HG02623 (cell line): Measurements from ENCODE around the gene SSC5D.
"Not testable (repeated sequence)": the region's sequence is repeated elsewhere in the genome, so short reads cannot be mapped to it uniquely, and the experiment has no call there.

Experiments used
- ATAC-seq: cut with Tn5 transposase; IDR thresholded peaks from one replicate; pipeline ENCODE4 v1.9.1; 2021; ENCODE audit warnings: moderate library complexity; ENCODE audit not compliant: unreplicated experiment

SSC5D gene

DNA sequence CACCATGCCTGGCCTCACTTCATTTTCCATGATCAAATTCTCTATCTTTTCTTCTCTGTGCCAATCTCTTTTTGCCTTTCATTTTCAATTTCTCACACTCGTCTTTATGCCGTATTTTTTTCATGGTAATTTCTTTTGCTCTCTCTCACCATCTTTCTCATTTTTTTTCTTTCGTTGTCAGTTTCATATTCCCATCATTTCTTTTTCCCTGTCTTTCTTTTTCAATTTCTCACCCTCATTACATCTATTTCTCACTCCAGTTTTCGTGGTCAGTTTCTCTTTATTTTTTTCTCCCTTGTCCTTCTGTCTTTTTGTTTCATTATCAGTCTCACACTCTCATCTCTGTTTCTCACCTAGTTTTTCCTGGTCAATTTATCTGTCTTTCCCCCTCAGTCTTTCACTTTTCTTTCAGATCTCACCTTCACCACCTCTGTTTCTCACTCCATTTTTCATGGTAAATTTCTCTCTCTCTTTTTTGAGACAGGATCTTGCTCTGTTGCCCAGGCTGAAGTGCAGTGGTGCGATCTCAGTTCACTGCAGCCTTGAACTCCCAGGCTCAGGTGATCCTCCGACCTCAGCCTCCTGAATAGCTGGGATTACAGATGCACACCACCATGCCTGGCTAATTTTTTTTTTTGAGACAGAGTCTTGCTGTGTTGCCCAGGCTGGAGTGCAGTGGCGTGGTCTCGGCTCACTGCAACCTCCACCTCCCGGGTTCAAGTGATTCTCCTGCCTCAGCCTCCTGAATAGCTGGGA lies 14.1 kb downstream of the SSC5D start:
- ATAC-seq, result no peak

DNA sequence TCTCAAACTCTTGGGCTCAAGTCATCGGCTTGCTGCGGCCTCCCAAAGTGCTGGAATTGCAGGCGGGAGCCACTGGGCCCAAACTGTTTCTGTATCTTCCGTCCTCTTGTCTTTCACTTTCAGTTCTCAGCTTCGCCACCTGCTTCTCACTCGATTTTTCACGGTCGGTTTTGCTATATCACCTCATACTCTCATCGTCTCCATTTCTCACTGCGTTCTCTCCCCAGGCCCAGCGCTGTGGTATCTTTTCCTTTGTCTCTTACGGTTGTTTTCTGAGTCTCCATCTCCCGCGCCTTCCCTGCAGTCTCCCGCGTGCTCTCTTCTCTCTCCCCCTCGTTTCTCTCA lies 14.9 kb downstream of the SSC5D start:
- ATAC-seq, result no peak

DNA sequence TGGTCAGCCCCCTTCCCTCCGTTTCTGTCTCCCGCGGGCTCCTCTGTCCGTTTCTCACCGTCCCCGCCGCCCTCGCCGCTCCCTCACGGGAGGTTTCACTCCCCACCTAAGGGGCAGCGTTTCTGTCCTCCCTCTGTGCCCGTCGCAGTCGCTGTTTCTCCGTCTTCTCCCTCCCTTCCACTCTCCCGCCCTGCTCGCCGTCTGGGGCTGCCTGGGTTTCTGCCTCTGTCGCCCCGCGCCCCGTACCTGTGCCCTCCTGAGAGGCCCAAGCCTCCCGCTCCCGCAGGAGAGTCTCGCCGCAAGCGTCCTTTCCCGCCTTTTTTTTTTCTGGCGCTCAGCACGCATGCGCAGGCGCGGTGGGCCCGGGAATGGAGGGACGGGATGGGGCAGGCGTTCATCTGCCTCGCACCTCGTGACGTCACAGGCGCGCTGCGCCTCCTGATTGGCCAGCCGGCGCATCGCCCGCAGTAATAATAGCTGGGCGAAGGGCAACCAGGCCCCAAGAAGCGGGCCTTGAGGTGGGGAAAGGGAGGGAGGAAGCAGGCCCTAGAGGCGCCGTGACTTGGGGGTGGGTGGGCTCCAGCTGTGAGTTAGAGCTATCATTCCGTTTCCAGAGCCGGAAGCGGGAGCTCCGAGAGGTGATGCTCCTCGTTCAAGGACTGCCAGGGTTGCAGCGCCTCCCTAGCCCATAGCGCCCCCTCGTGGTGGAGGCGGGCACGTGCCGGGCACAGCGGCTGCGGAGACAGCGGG lies 15.4 kb downstream of the SSC5D start:
- peak; percentile 88 for ATAC-seq

DNA sequence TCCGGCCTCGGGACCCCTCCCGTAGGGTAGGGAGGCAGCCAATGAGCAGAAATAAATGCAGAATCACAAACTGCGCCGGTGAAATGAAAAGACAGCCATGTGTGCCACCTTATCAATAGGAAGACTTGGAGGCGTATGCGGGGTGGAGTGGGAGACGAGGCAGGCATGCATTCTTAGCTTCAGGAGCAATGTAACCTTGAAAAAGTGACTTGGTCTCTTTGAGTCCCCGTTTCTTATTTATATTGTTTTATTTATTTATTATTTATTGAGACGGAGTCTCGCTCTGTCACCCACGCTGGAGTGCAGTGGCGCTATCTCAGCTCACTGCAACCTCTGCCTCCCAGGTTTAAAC lies 16.0 kb downstream of the SSC5D start:
- no peak for ATAC-seq

DNA sequence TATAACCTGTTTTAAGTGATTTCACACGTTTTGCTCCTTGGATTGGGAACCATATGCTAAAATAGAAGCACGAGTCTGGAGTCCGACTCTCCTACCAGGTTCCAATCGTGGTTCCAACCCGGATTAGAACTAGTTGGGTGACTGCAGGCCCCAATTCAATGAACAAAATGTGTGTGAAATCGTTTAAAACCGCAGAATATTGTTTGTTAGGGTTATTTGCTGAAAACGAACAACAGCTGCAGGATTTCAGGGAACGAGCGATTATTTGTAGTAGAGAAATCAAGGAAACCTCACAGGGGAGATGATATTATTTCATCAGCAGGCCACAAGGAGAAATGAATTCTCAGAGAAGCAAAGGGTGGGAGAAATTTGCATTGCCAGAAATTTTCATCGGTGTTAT lies 16.7 kb downstream of the SSC5D start:
- no peak for ATAC-seq

DNA sequence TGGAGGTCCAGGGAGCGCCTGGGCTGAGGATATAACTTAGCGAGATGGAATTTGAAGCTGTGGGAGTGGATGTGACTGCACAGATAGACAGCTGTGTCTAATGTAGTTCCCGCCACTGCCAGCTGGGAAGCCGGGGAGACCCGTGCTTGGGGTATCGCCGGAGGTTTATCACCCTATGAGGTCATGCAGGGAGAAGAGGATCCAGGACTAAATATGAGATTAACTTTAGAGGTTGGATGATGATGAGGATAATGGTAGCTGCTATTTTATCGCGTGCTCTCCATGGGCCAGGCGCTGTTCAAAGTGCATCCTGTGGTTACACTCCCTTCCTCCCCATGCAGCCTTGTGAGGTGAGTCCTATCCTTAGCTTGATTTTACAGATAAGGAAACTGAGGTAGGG lies 19.9 kb downstream of the SSC5D start:
- ATAC-seq, result no peak

DNA sequence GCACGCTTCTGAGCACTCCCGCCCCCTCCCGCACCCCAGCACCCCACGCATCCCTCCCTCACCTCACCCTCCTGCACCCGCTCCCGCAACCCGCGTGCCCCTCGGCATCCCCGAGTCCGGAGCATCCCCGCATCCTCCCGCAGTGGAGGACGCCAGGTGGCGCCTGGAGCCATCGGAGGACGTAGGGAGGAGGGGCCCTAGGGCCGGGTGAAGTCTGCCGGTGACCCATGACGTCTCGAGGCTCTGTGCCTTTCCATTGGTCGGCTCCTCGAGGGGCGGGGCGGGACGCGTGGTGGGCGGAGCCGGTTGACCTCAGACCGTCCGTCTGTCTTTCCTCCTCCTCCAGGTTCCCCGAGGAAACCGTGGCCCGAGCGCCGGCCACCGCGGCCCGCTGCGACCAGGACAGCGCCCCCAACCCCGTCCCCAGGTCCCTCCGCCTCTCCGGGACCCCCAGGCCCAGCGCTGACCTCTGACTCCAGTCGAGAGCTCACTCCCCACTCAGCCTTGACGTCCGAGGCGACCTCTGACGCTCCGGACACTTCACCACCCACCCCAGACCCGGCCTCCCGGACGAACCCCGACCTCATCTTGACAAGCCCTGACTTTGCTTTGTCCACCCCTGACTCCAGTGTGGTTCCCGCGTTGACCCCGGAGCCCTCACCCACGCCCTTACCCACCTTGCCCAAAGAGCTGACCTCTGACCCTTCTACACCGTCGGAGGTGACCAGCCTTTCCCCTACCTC lies 28.8 kb downstream of the SSC5D start:
- peak; percentile 96 for ATAC-seq

DNA sequence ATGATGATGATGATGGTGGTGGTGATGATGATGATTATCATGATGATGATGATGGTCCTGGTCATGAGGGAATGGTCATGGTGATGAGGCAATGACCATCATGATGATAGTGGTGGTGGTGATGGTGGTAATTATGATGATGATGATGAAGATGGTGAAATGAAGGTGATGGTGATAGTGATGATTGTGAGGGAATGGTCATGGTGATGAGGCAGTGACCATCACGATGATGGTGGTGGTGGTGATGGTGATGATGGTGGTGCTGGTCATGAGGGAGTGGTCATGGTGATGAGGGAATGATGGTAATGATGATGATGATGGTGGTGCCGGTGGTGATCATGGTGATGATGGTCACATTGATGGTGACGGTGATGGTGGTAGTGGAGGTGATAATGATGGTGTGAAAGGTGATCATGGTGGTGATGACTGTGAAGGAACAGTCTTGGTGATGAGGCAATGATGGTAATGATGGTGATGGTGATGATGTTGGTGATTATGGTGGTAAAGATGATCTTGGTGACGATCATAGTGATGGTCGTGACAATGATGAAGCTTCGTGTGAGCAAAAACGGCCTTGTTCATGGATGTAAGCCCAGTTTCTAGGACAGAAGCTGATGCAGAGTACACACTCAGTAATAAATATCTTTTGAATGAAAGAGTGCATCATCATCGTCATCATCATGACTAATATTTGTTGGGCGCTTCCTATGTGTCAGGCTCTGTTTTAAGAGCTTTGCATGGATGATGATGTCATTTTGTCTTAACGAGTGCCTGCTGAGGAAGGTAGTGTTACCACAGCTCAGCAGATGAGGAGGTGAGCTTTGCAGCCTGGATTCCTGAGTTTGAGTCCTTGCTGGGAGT lies 31.4 kb downstream of the SSC5D start:
- no peak for ATAC-seq

DNA sequence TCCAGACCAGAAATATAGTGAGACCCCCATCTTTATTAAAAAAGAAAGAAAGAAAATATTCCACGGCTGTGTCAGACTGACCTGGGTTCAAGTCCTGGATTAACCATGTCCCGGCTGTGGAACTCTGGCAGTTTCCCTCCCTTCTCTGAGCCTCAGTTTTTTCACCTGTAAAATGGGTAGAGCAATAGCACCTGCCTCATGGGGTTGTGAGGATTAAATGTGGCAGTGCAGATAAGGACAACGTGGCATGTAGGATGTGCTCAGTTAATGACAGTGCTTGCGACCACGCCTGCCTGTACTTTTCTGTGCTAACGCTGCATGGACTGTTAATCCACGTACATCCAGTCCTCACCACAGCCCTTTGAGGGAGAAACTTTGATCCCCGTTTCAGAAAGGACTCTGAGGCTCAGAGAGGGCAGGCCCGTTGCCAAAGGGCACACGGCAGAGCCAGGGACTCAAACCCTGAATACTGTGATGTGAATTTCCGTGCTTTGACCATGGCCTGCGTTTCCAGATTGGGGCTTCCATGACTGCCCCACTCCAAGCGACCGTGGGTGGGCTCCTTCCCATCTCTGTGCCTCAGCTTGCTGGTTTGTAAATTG lies 32.6 kb downstream of the SSC5D start:
- ATAC-seq, result no peak

DNA sequence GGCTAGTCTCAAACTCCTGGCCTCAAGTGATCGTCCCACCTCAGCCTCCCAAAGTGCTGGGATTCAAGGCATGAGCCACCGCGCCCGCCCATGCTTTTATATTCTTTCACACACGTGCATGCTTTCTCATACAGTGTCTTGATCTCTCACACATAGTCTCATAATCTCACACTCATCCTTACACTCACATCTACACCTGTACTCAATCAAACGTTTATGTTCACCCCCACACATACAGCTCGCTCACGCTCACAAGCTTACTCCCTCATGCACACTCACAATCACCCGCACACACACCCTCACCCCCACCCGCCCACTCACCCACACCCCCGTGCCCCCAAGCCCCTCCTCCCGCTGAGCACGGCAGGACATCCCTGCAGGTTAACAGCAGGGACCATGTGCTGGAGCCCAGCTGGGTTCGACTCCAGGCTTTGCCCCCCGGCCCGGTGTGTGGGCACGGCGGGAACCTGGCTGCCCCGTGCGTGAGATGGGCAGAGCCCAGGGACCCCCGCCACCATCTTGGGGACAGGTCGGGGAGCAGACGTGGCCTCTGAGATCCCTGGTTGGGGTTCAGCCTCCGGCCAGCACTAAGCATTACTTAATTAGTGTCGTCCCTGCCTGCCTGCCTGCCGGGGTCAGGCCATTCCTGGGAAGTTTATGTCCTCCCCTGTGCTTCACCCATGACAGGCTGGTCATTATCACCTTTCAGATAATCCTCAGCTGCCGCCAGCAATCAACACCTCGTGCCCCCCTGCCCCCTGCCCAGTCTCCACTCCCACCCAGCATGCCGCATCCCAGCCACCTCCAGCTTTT lies 37.3 kb downstream of the SSC5D start:
- ATAC-seq, result no peak

DNA sequence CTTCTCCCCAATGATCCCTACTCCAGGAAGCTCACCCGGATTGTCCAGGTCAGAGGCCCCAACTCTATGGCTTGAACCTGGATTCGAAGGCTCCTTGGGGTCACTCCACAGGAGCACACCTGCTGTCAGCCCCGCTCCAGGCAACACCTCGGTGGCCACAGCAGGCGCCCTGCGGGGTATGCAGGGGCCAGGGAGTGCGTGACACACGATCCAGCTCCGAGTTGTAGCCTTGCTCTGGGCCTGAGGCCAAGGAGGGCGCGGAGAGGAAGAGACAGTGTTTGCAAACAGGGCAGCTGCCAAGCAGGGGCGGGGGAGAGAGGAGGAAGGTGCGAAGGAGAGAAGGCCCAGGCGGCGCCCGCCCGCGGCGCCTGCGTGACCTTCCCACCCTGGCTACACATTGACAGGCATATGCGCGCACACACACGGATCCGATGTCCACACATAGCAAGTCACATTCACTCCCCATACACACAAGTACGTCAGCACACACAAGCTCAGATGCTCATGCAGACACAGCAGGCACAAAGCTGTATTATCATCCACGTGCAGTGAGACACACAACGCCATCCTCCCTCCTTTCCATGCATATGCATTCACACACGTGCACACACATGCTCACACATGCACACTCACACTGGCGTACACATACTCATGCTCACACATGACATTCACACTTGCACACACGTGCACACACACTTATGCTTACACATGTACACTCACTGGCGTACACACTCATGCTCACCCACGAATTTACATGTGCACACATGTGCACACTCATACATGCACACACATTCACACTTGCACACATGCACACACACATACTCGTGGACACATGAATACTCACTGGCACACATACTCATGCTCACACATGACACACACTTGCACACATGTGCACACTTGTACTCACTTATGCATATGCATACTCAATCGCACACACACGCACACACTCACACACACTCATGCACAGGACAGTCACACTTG lies 38.3 kb downstream of the SSC5D start:
- no peak for ATAC-seq

- ATAC-seq, result no peak
Observed at GRCh38 chr19:55527197-55528029, 39.2 kb downstream of the SSC5D start.

- ATAC-seq, result no peak
Observed at GRCh38 chr19:55528030-55528803, 40.0 kb downstream of the SSC5D start.

- ATAC-seq, result no peak
Observed at GRCh38 chr19:55529636-55530234, 41.5 kb downstream of the SSC5D start.

GRCh38 chr19:55530996-55531395 lies 42.8 kb downstream of the SSC5D start:
- ATAC-seq, result no peak

DNA sequence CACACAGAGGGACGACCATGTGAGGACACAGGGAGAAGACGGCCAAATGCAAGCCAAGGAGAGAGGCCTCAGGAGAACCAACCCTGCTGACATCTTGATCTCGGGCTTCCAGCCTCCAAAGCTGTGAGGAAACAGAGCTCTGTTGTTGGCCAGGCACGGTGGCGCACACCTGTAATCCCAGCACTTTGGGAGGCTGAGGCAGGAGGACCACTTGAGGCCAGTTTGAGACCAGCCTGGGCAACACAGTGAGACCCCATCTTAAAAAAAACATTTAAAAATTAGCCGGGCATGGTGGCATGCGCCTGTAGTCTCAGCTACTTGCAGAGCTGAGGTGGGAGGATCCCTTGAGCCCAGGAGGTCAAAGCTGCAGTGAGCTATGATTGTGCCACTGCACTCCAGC lies 46.0 kb downstream of the SSC5D start:
- not testable (repeated sequence) for ATAC-seq
